Neuronal stem cell (in vitro differentiated cells): ENCODE measurements around the gene SEC61B.

Experiments used
- DNase-seq: peaks from one replicate; pipeline ENCODE4 v3.0.0-alpha.2; 2013; ENCODE audit warnings: low spot score
- H2AFZ ChIP-seq: one replicate; pipeline ENCODE4 v1.6.1; 2013; ENCODE audit warnings: mild to moderate bottlenecking, low read length, inconsistent platforms
- H2AK5ac ChIP-seq: 2 replicates; pipeline ENCODE4 v1.6.1; 2013; ENCODE audit warnings: low read depth, mild to moderate bottlenecking, inconsistent platforms, low read length, moderate library complexity, mixed read lengths
- H2BK120ac ChIP-seq: 2 replicates; pipeline ENCODE4 v1.6.1; 2013; ENCODE audit warnings: low read depth, mild to moderate bottlenecking, inconsistent platforms, low read length, moderate library complexity, mixed read lengths
- H2BK12ac ChIP-seq: one replicate; pipeline ENCODE4 v1.6.1; 2013; ENCODE audit warnings: low read length, inconsistent platforms
- H2BK15ac ChIP-seq: 2 replicates; pipeline ENCODE4 v1.6.1; 2013; ENCODE audit warnings: mild to moderate bottlenecking, low read length, inconsistent platforms, mixed read lengths
- H2BK5ac ChIP-seq: one replicate; pipeline ENCODE4 v1.6.1; 2013; ENCODE audit warnings: inconsistent platforms, mild to moderate bottlenecking, low read length, moderate library complexity
- H3K14ac ChIP-seq: one replicate; pipeline ENCODE4 v1.6.1; 2013; ENCODE audit warnings: low read length, inconsistent platforms
- H3K18ac ChIP-seq: 2 replicates; pipeline ENCODE4 v1.6.1; 2013; ENCODE audit warnings: low read length, inconsistent platforms
- H3K23ac ChIP-seq: 2 replicates; pipeline ENCODE4 v1.6.1; 2013; ENCODE audit warnings: low read depth, mild to moderate bottlenecking, mixed read lengths, low read length, inconsistent platforms; ENCODE audit not compliant: poor library complexity
- H3K27ac ChIP-seq: replicated peaks from 3 replicates; pipeline ENCODE4 v1.5.1; 2013; ENCODE audit warnings: low read length, inconsistent platforms
- H3K27me3 ChIP-seq, 3 experiments: 2 replicates each; pipeline ENCODE4 v1.6.1; 2013; ENCODE audit warnings: low read length in 3 of 3, mild to moderate bottlenecking in 2 of 3, inconsistent platforms in 1 of 3, low read depth in 1 of 3, mixed read lengths in 1 of 3, moderate library complexity in 1 of 3; ENCODE audit not compliant: control insufficient read depth in 3 of 3, insufficient read depth in 3 of 3
- H3K36me3 ChIP-seq, 2 donors: replicated peaks in 1 of 2; 2 replicates each; pipeline ENCODE4 v1.6.1; 2013; ENCODE audit warnings: low read length in 2 of 2; ENCODE audit not compliant: control insufficient read depth in 2 of 2, insufficient read depth in 2 of 2
- H3K4ac ChIP-seq: 2 replicates; pipeline ENCODE4 v1.6.1; 2013; ENCODE audit warnings: inconsistent platforms, mild to moderate bottlenecking, low read length, moderate library complexity
- H3K4me1 ChIP-seq, 2 donors: 1 replicate in 1 of 2; 2 replicates in 1 of 2; pipeline ENCODE4 v1.6.1; 2013; ENCODE audit warnings: low read length in 2 of 2, low read depth in 1 of 2; ENCODE audit not compliant: control insufficient read depth in 2 of 2, insufficient read depth in 1 of 2
- H3K4me2 ChIP-seq: one replicate; pipeline ENCODE4 v1.6.1; 2013; ENCODE audit warnings: mild to moderate bottlenecking, low read length, inconsistent platforms; ENCODE audit not compliant: insufficient read depth, poor library complexity, severe bottlenecking
- H3K4me3 ChIP-seq, 2 donors: 2 replicates each; pipeline ENCODE4 v1.5.1; 2013; ENCODE audit warnings: low read length in 2 of 2, mild to moderate bottlenecking in 2 of 2, inconsistent platforms in 1 of 2, moderate library complexity in 1 of 2
- H3K79me1 ChIP-seq: one replicate; pipeline ENCODE4 v1.6.1; 2013; ENCODE audit warnings: low read depth, mild to moderate bottlenecking, inconsistent platforms, low read length, moderate library complexity
- H3K9ac ChIP-seq: one replicate; pipeline ENCODE4 v1.6.1; 2013; ENCODE audit warnings: mild to moderate bottlenecking, low read depth, low read length, inconsistent platforms; ENCODE audit not compliant: poor library complexity
- H3K9me3 ChIP-seq, 2 donors: replicated peaks in 1 of 2; 2 replicates each; pipeline versions ENCODE3 to v1.6.1; 2013; ENCODE audit warnings: low read length in 2 of 2, mild to moderate bottlenecking in 2 of 2, inconsistent platforms in 1 of 2, low read depth in 1 of 2, mixed read lengths in 1 of 2, moderate library complexity in 1 of 2; ENCODE audit not compliant: control insufficient read depth in 2 of 2, insufficient read depth in 1 of 2
- H4K8ac ChIP-seq: one replicate; pipeline ENCODE4 v1.6.1; 2013; ENCODE audit warnings: low read depth, mild to moderate bottlenecking, inconsistent platforms, low read length, moderate library complexity
- H4K91ac ChIP-seq: one replicate; pipeline ENCODE4 v1.6.1; 2013; ENCODE audit warnings: low read length, low read depth, mild to moderate bottlenecking, inconsistent platforms; ENCODE audit not compliant: poor library complexity
- WGBS, 2 donors: extraction: QIAGEN DNeasy Blood & Tissue Kit; methylation state at CpG; one replicate each; pipeline ENCODE4 v1.1.7; 2013; ENCODE audit warnings: missing lambda C conversion rate in 2 of 2, mixed read lengths in 1 of 2; ENCODE audit not compliant: insufficient read length in 2 of 2, insufficient replicate concordance in 1 of 2; ENCODE audit errors: extremely low coverage in 2 of 2; 5-methylcytosine and 5-hydroxymethylcytosine counted together

SEC61B gene

DNA sequence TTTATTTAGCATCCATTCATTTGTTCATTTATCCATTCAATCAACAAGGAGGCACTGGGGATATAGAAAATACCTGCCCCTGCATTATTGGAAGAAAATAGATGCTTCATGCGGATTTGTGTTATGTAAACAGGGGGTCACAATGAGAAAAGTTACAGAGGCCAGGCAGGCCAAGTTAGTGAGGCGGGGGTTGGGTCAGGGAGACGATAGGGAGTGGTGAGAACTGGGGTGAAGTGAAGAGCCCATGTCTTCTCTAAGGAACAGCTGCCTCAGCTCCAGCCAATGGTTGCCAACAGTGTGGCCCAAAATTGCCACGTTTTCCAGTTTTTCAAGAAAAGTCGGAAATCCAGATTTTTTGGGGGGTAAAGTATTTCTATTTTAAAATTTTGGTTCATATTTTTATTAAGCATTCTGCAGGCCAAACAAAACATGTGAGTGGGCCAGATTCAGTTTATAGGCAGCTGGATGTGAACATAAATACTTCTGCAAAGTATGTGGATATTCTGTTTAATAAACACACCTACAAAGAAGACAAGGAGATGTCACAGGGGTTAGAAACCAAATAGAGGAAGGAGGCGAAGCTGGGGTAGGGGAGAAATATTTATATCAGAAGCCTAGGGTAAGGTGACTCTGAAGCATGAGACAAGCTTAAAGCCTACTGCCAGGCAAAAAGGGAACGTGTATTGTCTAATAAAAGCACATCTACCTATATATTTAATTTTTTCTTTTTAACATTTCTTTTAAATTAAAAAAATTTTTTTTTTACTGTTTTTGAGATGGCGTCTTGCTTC, 44.3 kb upstream of the SEC61B start:
- no peak overlapping the region for H3K9ac ChIP-seq
- H3K4me3 ChIP-seq, result no peak overlapping the region
- H3K36me3 ChIP-seq, result no peaks in the 10 kb centered on the region
- H2BK5ac ChIP-seq, result no peak overlapping the region
- H3K18ac ChIP-seq, result no peak overlapping the region
- H3K4ac ChIP-seq, result no peak overlapping the region
- DNase-seq, result no peak
- no peaks in the 10 kb centered on the region for H3K9me3 ChIP-seq
- H2AFZ ChIP-seq, result no peak overlapping the region
- peaks cover 0 to 8% (median 0%) of the 10 kb centered on the region in 3 experiments for H3K27me3 ChIP-seq
- no peak overlapping the region for H2BK120ac ChIP-seq
- H4K91ac ChIP-seq, result no peak overlapping the region
- H2BK15ac ChIP-seq, result no peak overlapping the region
- H3K27ac ChIP-seq, result no peak overlapping the region
- H3K79me1 ChIP-seq, result no peaks in the 10 kb centered on the region
- H4K8ac ChIP-seq, result no peak overlapping the region
- no peak overlapping the region for H2AK5ac ChIP-seq
- no peak overlapping the region for H3K23ac ChIP-seq
- no peak overlapping the region for H2BK12ac ChIP-seq
- WGBS, 2 donors, result no CpG with 5 or more reads among the region's 8 CpGs
- H3K4me2 ChIP-seq, result no peak overlapping the region
- no peak overlapping the region for H3K14ac ChIP-seq
- peaks cover 14 to 15% of the 10 kb centered on the region in 2 donors for H3K4me1 ChIP-seq

DNA sequence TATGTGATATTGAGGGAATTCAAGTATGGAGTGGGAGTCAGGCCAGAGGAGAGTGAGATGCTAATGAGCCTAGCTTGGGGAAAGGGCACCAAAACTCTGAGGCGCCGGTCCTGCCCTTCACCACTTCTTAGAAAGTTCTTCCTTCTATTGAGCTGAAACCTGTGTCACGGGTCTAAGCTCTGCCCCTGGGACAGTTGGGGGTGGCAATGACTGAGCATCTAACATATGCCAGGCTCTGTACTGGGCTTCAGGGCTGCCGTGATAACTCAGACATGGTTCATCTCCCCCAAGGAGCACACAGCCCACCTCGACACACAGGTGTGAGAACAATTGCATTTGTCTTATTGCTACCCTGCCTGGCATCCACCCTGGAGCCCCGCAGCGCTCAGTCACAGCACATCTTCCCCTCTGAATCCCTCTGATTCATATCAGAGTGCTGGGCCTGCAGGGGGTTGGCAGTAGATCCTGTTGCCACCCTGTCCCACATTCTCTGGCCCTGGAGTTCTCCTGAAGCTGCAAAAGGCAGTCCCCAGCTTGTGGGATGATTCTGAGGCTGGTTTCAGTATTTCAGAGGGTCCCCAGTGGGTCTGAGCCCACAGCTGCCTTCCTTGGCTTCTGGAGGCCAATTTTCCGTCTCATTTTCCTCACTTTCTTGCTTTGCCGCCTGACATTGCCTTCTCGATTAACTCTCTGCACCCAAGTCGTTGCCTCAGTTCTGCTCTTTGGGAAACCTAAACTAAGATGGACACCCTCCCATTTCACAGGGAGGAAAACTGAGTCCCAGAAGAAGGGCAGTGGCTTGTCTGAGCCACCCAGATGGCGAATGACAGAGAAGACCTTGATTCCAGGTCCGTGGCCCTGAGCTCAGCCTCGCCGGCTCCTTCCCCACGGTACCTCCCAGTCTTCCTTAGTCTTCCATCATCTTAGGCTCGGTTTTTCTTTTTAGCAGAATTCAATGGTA, 42.9 kb upstream of the SEC61B start:
- H2BK5ac ChIP-seq, result no peak overlapping the region
- H3K27me3 ChIP-seq, result peaks cover 0 to 13% (median 0%) of the 10 kb centered on the region in 3 experiments
- no peak overlapping the region for H4K8ac ChIP-seq
- no peak overlapping the region for H3K4me3 ChIP-seq
- no peaks in the 10 kb centered on the region for H3K79me1 ChIP-seq
- H3K27ac ChIP-seq, result no peak overlapping the region
- peak overlapping the region; percentile 54 for H3K18ac ChIP-seq
- no peak overlapping the region for H3K14ac ChIP-seq
- WGBS, 2 donors, result no CpG with 5 or more reads among the region's 17 CpGs
- no peak overlapping the region for H2AFZ ChIP-seq
- H4K91ac ChIP-seq, result no peak overlapping the region
- H3K4ac ChIP-seq, result no peak overlapping the region
- peak overlapping the region; percentile 86 for H2AK5ac ChIP-seq
- DNase-seq, result no peak
- H2BK15ac ChIP-seq, result peak overlapping the region; percentile 32
- no peak overlapping the region for H3K9ac ChIP-seq
- H3K4me1 ChIP-seq, result peaks cover 6 to 8% of the 10 kb centered on the region in 2 donors
- H2BK12ac ChIP-seq, result peak overlapping the region; percentile 2
- no peak overlapping the region for H3K4me2 ChIP-seq
- H3K36me3 ChIP-seq, result no peaks in the 10 kb centered on the region
- no peak overlapping the region for H3K23ac ChIP-seq
- H2BK120ac ChIP-seq, result peak overlapping the region; percentile 24
- no peaks in the 10 kb centered on the region for H3K9me3 ChIP-seq

DNA sequence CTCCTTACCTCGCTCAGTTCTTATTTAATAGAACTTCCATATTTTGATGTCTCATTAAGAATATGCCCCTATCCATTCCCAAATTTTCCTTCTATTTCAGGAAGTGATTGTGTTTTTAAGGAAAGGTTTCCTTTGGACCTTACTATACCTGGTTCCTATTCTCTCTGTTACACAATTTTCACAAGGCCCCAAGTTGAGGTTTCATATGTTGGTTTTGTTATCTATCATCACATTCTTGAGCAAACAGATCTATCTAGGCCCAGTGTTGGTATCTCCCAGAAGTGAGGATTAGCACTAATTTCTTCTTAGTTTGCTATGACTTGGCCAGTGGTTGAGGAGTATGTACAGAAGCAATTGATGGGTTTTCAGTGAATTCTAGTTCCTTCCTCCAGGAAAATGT, 41.9 kb upstream of the SEC61B start:
- Histone ChIP-seq H3K27me3 (peaks cover 0 to 13% (median 0%) of the 10 kb centered on the region in 3 experiments), H2AK5ac (no peak overlapping the region), H3K23ac (no peak overlapping the region), H3K9me3 (no peaks in the 10 kb centered on the region), H3K4me2 (no peak overlapping the region), H3K4ac (no peak overlapping the region), H3K18ac (no peak overlapping the region), H3K36me3 (no peaks in the 10 kb centered on the region), H2BK15ac (no peak overlapping the region), H3K79me1 (no peaks in the 10 kb centered on the region), H3K9ac (no peak overlapping the region), H4K8ac (no peak overlapping the region), H4K91ac (no peak overlapping the region), H2BK5ac (no peak overlapping the region), H2BK12ac (no peak overlapping the region), H2AFZ (no peak overlapping the region), H3K4me3 (no peak overlapping the region), H3K14ac (no peak overlapping the region), H3K4me1 (peaks cover 8 to 9% of the 10 kb centered on the region in 2 donors), H3K27ac (no peak overlapping the region), H2BK120ac (no peak overlapping the region)
- DNase-seq, result no peak
- no CpG with 5 or more reads among the region's 1 CpG for WGBS, 2 donors

DNA sequence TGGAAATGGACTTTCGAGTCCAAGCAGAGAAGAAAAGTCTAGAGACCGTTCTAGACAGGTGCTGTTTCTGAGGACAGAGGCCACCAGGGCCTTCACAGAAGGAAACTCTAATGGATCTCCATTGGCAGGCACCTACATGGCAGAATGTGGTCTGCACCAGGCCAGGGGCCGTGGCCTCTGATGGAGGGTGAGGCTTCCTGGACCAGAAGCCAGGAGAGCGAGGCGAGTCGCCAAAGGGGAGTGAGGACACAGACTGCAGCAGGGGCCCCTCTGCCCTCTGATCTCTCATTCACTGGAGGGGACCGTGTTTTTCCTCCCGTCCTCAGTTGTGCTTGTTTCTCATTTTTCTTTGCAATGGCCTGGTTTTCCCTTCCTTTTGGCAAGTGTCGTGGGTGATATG, 41.4 kb upstream of the SEC61B start:
- no peak overlapping the region for H2AFZ ChIP-seq
- no peak overlapping the region for H2BK15ac ChIP-seq
- H4K91ac ChIP-seq, result no peak overlapping the region
- no peak overlapping the region for H3K9ac ChIP-seq
- DNase-seq, result no peak
- H3K23ac ChIP-seq, result no peak overlapping the region
- H3K14ac ChIP-seq, result peak overlapping the region; percentile 10
- no peaks in the 10 kb centered on the region for H3K9me3 ChIP-seq
- H3K27ac ChIP-seq, result no peak overlapping the region
- H2AK5ac ChIP-seq, result no peak overlapping the region
- no CpG with 5 or more reads among the region's 9 CpGs for WGBS, 2 donors
- H2BK120ac ChIP-seq, result peak overlapping the region; percentile 35
- H3K18ac ChIP-seq, result peak overlapping the region; percentile 20
- H3K4me3 ChIP-seq, result no peak overlapping the region
- H3K36me3 ChIP-seq, result no peaks in the 10 kb centered on the region
- no peak overlapping the region for H3K4ac ChIP-seq
- no peak overlapping the region for H3K4me2 ChIP-seq
- H3K79me1 ChIP-seq, result no peaks in the 10 kb centered on the region
- no peak overlapping the region for H4K8ac ChIP-seq
- H3K27me3 ChIP-seq, result peaks cover 0 to 13% (median 0%) of the 10 kb centered on the region in 3 experiments
- H3K4me1 ChIP-seq, result peaks cover 8 to 9% of the 10 kb centered on the region in 2 donors
- H2BK12ac ChIP-seq, result no peak overlapping the region
- no peak overlapping the region for H2BK5ac ChIP-seq
